Measurements from ENCODE around the gene ACP1. TPM values are rescaled to one million over a fixed set of nuclear protein-coding genes. Genes with fewer than 3 reads are reported as not detected.

The ACP1 gene
- total and polyA plus RNA-seq, 7 donors = 62.6 to 162 (median 86.1) TPM

- intact Hi-C loops (cut with DNase I) = no loop called here
- Histone ChIP-seq H3K27me3 (no peaks in the 10 kb centered on the region), H3K9me3 (no peaks in the 10 kb centered on the region), H3K4me1 (no peaks in the 10 kb centered on the region), H3K36me3 (no peaks in the 10 kb centered on the region), H3K27ac (no peak overlapping the region), H3K4me3 (no peak overlapping the region)
- 84 to 87% methylated on average over 34 of the region's 34 CpGs for WGBS, 2 donors
- no peak for TF ChIP-seq POLR2A (IDR thresholded peaks at IDR 0.05)
- no peak for TF ChIP-seq EP300 (IDR thresholded peaks at IDR 0.05)
- no peak for TF ChIP-seq CTCF (IDR thresholded peaks at IDR 0.05)
- TF ChIP-seq POLR2AphosphoS5 (IDR thresholded peaks at IDR 0.05) = no peak
- DNase-seq = no peak
These were observed 54.4 kb downstream of the ACP1 start for GRCh38 chr2:319059-319600.

GRCh38 chr2:320561-320960, 55.8 kb downstream of the ACP1 start:
- TF ChIP-seq EP300 (IDR thresholded peaks at IDR 0.05) = no peak
- TF ChIP-seq POLR2AphosphoS5 (IDR thresholded peaks at IDR 0.05) = no peak
- no peak for TF ChIP-seq POLR2A (IDR thresholded peaks at IDR 0.05)
- TF ChIP-seq CTCF (IDR thresholded peaks at IDR 0.05) = no peak
- WGBS, 2 donors = 90 to 91% methylated on average over 4 of the region's 4 CpGs
- no peaks in the 10 kb centered on the region for H3K9me3 ChIP-seq
- H3K36me3 ChIP-seq = no peaks in the 10 kb centered on the region
- DNase-seq = no peak
- intact Hi-C loops (cut with DNase I) = no loop called here
- no peak overlapping the region for H3K27ac ChIP-seq
- H3K4me3 ChIP-seq = no peak overlapping the region
- H3K27me3 ChIP-seq = no peaks in the 10 kb centered on the region
- H3K4me1 ChIP-seq = no peaks in the 10 kb centered on the region

GRCh38 chr2:322326-322725, 57.6 kb downstream of the ACP1 start:
- Histone ChIP-seq H3K36me3 (no peaks in the 10 kb centered on the region), H3K27ac (no peak overlapping the region), H3K27me3 (no peaks in the 10 kb centered on the region), H3K4me1 (no peaks in the 10 kb centered on the region), H3K9me3 (no peaks in the 10 kb centered on the region), H3K4me3 (no peak overlapping the region)
- TF ChIP-seq POLR2A (IDR thresholded peaks at IDR 0.05) (no peak), EP300 (IDR thresholded peaks at IDR 0.05) (no peak), CTCF (IDR thresholded peaks at IDR 0.05) (no peak), POLR2AphosphoS5 (IDR thresholded peaks at IDR 0.05) (no peak)
- 39 to 64% methylated on average over 10 of the region's 10 CpGs for WGBS, 2 donors
- no peak for DNase-seq
- intact Hi-C loops (cut with DNase I) = no loop called here

- H3K27ac ChIP-seq = no peak overlapping the region
- no peak for DNase-seq
- no peaks in the 10 kb centered on the region for H3K36me3 ChIP-seq
- no peak overlapping the region for H3K4me3 ChIP-seq
- WGBS, 2 donors = 89 to 91% methylated on average over 9 of the region's 9 CpGs
- intact Hi-C loops (cut with DNase I) = no loop called here
- H3K4me1 ChIP-seq = no peaks in the 10 kb centered on the region
- H3K27me3 ChIP-seq = no peaks in the 10 kb centered on the region
- no peaks in the 10 kb centered on the region for H3K9me3 ChIP-seq
- TF ChIP-seq EP300 (IDR thresholded peaks at IDR 0.05) (no peak), POLR2A (IDR thresholded peaks at IDR 0.05) (no peak), POLR2AphosphoS5 (IDR thresholded peaks at IDR 0.05) (no peak), CTCF (IDR thresholded peaks at IDR 0.05) (no peak)
These were observed 58.3 kb downstream of the ACP1 start for GRCh38 chr2:323035-323434.

Other genes starting within 250 kb of the ACP1 start
- gene FAM110C, start 218.4 kb upstream of the ACP1 start, total RNA-seq = under 1 TPM in 2 of 4 donors, not detected in 2; 0.16 to 0.41 TPM
- gene FAM110C, start 218.4 kb upstream of the ACP1 start, polyA plus RNA-seq = 10 to 100 TPM; 10.1 to 24.6 (median 15.5) TPM
- 10 to 100 TPM; 17.4 to 33.5 (median 25.7) TPM for gene SH3YL1, start 915 bp upstream of the ACP1 start, total RNA-seq
- 100 to 1,000 TPM in 1 of 3 donors, 10 to 100 TPM in 2; 62.3 to 119 (median 99.7) TPM for gene SH3YL1, start 915 bp upstream of the ACP1 start, polyA plus RNA-seq
- gene ALKAL2, start 23.1 kb downstream of the ACP1 start, total RNA-seq = 1 to 10 TPM in 3 of 4 donors, under 1 TPM in 1; 0.33 to 7.2 (median 2.6) TPM
- 1 to 10 TPM; 2.0 to 8.4 (median 5.8) TPM for gene ALKAL2, start 23.1 kb downstream of the ACP1 start, polyA plus RNA-seq